GM12878 (cell line): ENCODE results near the gene PITRM1.

ENCODE experiments used
- ATF3 ChIP-seq: IDR thresholded peaks from 2 replicates; pipeline ENCODE4 v1.6.1; 2011; ENCODE audit warnings: low read depth, mild to moderate bottlenecking, low read length, moderate library complexity, borderline replicate concordance; ENCODE audit errors: extremely low read depth
- BCL11A ChIP-seq: IDR thresholded peaks from 2 replicates; pipeline ENCODE4 v1.6.1; 2011; ENCODE audit warnings: low read depth, low read length
- BHLHE40 ChIP-seq, 2 experiments: fragments of 450-650 bp in 1 of 2; IDR thresholded peaks; 2 replicates each; pipeline ENCODE4 v1.6.1; 2011 to 2017; ENCODE audit warnings: low read depth in 2 of 2, borderline replicate concordance in 1 of 2, improper control_type of control experiment in 1 of 2, low read length in 1 of 2, mild to moderate bottlenecking in 1 of 2
- BMI1 ChIP-seq: fragments of 450-650 bp; IDR thresholded peaks from 2 replicates; pipeline ENCODE4 v1.6.1; 2016; ENCODE audit warnings: mild to moderate bottlenecking, moderate library complexity, borderline replicate concordance
- CHD1 ChIP-seq: IDR thresholded peaks from 2 replicates; pipeline ENCODE4 v1.6.1; 2012; ENCODE audit warnings: low read depth, low read length, improper control_type of control experiment
- CTCF ChIP-seq, 3 experiments: IDR thresholded peaks in 2 of 3; conservative IDR thresholded peaks in 1 of 3; 2 replicates each; pipeline ENCODE4 v1.5.1; 2011; ENCODE audit warnings: low read depth in 3 of 3, low read length in 3 of 3, mild to moderate bottlenecking in 3 of 3, control low read depth in 2 of 3, moderate library complexity in 2 of 3, inconsistent platforms in 1 of 3, mixed read lengths in 1 of 3; ENCODE audit not compliant: control insufficient read depth in 2 of 3, insufficient read depth in 1 of 3; ENCODE audit errors: extremely low read depth in 1 of 3
- EZH2 ChIP-seq: IDR thresholded peaks from 2 replicates; pipeline ENCODE4 v1.6.1; 2012; ENCODE audit warnings: low read depth, mild to moderate bottlenecking, control low read depth, inconsistent platforms, low read length, borderline replicate concordance; ENCODE audit not compliant: control insufficient read depth
- GABPA ChIP-seq: IDR thresholded peaks from 2 replicates; pipeline ENCODE4 v1.6.1; 2014; ENCODE audit warnings: antibody characterized with exemption, low read depth, mild to moderate bottlenecking, inconsistent platforms
- HDAC6 ChIP-seq: fragments of 200-600 bp; sonication (generic); IDR thresholded peaks from one replicate; pipeline ENCODE4 v1.8.0; 2017; ENCODE audit warnings: antibody characterized with exemption; ENCODE audit not compliant: unreplicated experiment
- STAT3 ChIP-seq: IDR thresholded peaks from 2 replicates; pipeline ENCODE4 v1.6.1; 2011; ENCODE audit warnings: low read depth, low read length, improper control_type of control experiment
- ZNF24 ChIP-seq: fragments of 450-650 bp; IDR thresholded peaks from 2 replicates; pipeline ENCODE4 v1.6.1; 2017; ENCODE audit warnings: antibody characterized with exemption, mild to moderate bottlenecking

GRCh38 chr10:3118641-3119091, 53.9 kb downstream of the PITRM1 start:
- TF ChIP-seq CTCF (IDR thresholded peaks at IDR 0.05 in 2 of 3, conservative IDR thresholded peaks at IDR 0.05 in 1 of 3; ENCODE audit: control insufficient read depth in 2 of 3, extremely low read depth in 1 of 3, insufficient read depth in 1 of 3, low read depth in 3 of 3, low read length in 3 of 3) (no peak), ATF3 (no peak), GABPA (no peak), HDAC6 (no peak), EZH2 (no peak), ZNF24 (no peak), BMI1 (no peak), STAT3 (no peak), BHLHE40 (IDR thresholded peaks at IDR 0.05; ENCODE audit: borderline replicate concordance in 1 of 2, low read depth in 2 of 2, low read length in 1 of 2) (no peak), CHD1 (no peak), BCL11A (no peak)
